Adipocyte (in vitro differentiated cells): ENCODE measurements around the gene MOK.

ENCODE experiments used
- DNase-seq: peaks from one replicate; pipeline ENCODE4 v3.0.0-alpha.2; 2015; ENCODE audit warnings: low read depth
- H3K27me3 ChIP-seq: replicated peaks from 2 replicates; pipeline ENCODE4 v1.7.0; 2013; ENCODE audit warnings: mild to moderate bottlenecking, low read length, moderate library complexity; ENCODE audit not compliant: control insufficient read depth, insufficient read depth
- H3K36me3 ChIP-seq: 2 replicates; pipeline ENCODE4 v1.7.0; 2013; ENCODE audit warnings: low read length, mild to moderate bottlenecking, moderate library complexity; ENCODE audit not compliant: control insufficient read depth, insufficient read depth, severe bottlenecking
- H3K4me1 ChIP-seq: 2 replicates; pipeline ENCODE4 v1.7.0; 2013; ENCODE audit warnings: mild to moderate bottlenecking, low read length, moderate library complexity; ENCODE audit not compliant: control insufficient read depth, insufficient read depth
- H3K4me3 ChIP-seq: 2 replicates; pipeline ENCODE4 v1.7.0; 2013; ENCODE audit warnings: mild to moderate bottlenecking, low read length, moderate library complexity
- H3K9ac ChIP-seq: 2 replicates; pipeline ENCODE4 v1.7.0; 2013; ENCODE audit warnings: mild to moderate bottlenecking, low read length, moderate library complexity
- H3K9me3 ChIP-seq: 2 replicates; pipeline ENCODE4 v1.7.0; 2013; ENCODE audit warnings: mild to moderate bottlenecking, low read length, moderate library complexity; ENCODE audit not compliant: control insufficient read depth

The MOK gene

DNA sequence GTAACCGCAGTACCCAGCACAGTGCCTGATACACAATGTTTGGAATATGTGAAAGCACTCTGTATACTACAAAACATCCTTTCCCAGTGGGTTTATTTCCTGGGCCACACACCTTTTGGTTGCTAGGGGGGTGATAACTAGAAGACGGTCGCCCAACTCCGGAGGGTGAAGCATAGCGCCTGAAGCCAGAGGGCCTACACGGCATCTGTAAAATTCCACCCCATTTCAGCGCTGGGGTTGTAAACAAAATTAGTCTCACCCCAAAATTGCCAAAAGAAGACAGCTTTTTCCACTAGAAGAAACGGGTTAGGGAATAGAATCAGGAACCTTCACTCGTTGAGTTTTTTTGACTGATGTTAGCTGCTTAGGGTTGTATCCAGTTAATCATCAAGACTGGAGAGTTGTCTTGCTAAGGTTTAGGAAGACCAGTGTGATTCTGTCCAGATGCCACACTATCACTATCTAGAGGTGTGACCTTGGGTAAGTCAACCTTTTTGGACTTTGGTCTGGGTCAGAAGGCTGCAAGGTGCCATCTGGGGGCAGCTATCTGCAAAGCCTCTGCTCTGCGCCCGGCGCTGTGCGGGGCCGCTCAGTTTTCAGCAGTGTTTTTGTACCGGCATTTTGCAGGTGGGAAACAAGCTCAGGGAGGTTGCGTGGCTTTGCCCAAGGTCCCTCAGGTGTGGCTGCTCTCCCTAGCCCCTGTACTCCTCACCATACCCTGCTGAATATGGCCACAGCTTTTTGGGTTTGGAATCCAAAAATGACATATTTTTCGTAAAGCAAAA is 15.9 kb upstream of the MOK start:
- Histone ChIP-seq H3K9me3 (no peaks in the 10 kb centered on the region), H3K36me3 (peaks cover 4% of the 10 kb centered on the region), H3K4me1 (peaks cover 31% of the 10 kb centered on the region), H3K9ac (peak overlapping the region; percentile 92), H3K27me3 (no peaks in the 10 kb centered on the region), H3K4me3 (peak overlapping the region; percentile 94)
- DNase-seq = no peak

DNA sequence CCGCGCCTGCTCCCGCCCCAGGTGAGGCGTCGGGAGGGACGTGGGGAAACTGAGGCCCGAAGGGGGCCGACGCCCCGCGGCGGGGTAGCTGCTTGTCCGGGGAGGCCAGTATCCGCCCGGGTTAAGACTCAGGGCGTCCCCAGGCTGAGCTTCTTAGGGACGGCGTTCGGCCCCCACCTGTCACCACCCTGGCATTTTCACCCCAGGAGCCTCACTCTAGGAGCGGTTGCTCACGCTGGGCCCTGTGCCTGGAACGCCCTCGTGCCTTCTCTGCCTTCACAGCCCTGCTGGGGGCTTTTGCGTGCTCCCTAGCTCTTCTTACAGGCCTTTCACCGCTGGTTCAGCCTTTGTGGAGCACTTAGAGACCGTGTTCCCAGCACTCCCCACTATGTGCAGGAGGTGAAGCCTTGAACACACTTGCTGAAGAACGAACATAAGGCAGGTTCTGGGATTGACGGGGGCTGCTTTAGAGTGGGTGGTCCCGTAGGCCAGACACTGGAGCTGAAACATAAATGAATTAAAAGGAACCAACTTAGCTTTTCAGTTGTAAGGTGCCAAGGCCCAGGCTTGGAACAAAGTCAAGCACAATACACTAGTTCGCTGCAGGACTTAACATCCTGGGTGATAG is 15.2 kb upstream of the MOK start:
- Histone ChIP-seq H3K4me3 (peak overlapping the region; percentile 94), H3K9ac (peak overlapping the region; percentile 92), H3K36me3 (no peaks in the 10 kb centered on the region), H3K4me1 (peaks cover 32% of the 10 kb centered on the region), H3K9me3 (no peaks in the 10 kb centered on the region), H3K27me3 (no peaks in the 10 kb centered on the region)
- peak; percentile 76 for DNase-seq

DNA sequence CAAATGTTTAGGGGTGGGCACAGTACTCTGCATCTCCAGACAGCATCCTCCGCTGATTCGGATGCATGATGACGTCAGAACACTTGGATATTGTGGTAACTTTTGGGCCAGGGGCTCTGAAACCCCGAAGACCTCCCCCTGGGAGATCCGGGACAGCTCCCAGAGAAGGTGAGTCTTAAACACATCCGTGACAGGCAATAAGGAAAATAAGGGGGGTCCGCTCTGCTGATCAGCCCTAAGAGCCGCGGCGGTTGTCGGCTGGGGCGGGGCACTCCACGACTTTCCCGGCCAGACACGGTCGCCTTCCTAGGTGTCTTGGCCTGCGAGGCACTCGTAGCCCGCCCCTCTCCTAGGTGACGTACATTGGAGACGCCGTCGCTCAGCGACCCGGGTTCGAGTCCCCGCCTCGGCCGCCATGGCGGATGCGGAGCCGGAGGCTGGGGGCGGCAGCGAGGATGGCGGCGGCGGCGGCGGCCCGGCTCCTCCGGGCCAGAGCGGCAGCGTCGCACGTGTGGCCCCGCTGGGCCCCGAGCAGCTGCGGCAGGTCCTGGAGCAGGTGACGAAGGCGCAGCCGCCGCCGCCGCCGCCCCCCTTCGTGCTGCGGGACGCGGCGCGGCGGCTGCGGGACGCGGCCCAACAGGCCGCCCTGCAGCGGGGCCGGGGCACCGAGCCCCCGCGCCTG is 14.5 kb upstream of the MOK start, which contains the start of gene ZNF839:
Gene ZNF839, plus strand, starts transcription at position 396 of the 682 bp plus-strand sequence. Its CDS starts 20 bp downstream, at position 416.
- peaks cover 35% of the 10 kb centered on the region for H3K4me1 ChIP-seq
- peak within 1 kb of the TSS; percentile 92 for H3K9ac ChIP-seq
- no peaks in the 10 kb centered on the region for H3K27me3 ChIP-seq
- no peaks in the 10 kb centered on the region for H3K9me3 ChIP-seq
- DNase-seq = peak; percentile 93
- H3K4me3 ChIP-seq = peak within 1 kb of the TSS; percentile 94
- no peaks in the 10 kb centered on the region for H3K36me3 ChIP-seq

DNA sequence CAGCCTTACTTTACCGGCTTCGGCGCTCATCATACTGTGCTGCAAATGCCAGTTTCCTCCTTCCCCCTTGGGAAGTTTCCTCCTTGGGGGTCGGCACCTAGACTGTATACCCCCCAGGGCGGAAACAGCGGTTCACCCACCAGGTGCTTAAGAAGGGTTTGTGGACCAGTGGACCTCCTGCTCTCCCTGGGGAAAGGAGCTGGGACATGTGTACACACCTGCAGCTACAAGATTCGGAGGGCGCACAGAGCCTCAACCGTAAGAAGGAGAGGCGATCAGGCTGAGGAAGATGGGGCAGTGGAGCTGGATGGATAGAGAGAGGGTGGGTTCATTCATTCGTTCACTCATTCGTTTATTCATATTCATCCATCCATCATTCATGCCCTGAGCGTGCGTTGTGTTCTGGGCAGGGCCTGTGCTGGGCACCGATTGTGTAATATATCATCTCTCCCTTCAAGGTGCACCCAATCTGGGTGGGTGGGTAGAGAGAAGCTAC is 13.9 kb upstream of the MOK start:
- no peak for DNase-seq
- Histone ChIP-seq H3K4me3 (peak overlapping the region; percentile 94), H3K9ac (peak overlapping the region; percentile 92), H3K27me3 (no peaks in the 10 kb centered on the region), H3K4me1 (peaks cover 37% of the 10 kb centered on the region), H3K9me3 (no peaks in the 10 kb centered on the region), H3K36me3 (no peaks in the 10 kb centered on the region)

DNA sequence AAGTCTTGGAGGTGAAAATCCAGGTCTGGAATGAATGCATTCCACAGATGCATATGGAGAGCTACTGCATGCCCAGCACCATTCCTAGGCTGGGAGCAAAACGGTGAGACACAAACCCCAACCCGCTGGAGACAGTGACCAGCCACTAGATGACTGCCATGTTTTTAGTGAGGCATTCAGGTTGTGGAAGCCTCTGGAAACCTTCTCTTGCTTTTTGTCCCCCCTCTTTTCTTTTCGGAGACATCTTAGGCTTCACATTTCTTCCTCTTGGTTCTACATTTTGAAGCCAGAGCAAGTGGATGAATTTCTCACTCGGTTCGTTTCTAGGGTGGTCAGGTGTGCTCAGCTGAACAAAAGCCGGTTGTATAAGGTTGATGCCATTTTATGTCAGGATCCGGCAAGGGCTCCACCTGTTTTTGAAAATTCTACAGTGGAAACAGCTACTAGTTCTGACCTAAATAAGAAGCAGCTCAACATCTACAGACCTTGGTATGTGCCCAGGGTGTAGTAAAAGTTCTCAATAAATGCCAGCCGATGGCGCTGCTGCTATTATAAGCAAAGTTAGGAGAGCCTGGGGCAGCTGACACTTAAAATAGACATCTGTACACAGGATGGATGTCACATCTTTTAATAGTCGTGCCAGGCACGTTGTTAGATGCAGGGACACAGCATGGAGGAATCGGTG is 12.7 kb upstream of the MOK start:
- Histone ChIP-seq H3K9me3 (no peaks in the 10 kb centered on the region), H3K27me3 (no peaks in the 10 kb centered on the region), H3K4me3 (peak overlapping the region; percentile 82), H3K4me1 (peaks cover 35% of the 10 kb centered on the region), H3K9ac (peak overlapping the region; percentile 75), H3K36me3 (no peaks in the 10 kb centered on the region)
- peak; percentile 39 for DNase-seq

DNA sequence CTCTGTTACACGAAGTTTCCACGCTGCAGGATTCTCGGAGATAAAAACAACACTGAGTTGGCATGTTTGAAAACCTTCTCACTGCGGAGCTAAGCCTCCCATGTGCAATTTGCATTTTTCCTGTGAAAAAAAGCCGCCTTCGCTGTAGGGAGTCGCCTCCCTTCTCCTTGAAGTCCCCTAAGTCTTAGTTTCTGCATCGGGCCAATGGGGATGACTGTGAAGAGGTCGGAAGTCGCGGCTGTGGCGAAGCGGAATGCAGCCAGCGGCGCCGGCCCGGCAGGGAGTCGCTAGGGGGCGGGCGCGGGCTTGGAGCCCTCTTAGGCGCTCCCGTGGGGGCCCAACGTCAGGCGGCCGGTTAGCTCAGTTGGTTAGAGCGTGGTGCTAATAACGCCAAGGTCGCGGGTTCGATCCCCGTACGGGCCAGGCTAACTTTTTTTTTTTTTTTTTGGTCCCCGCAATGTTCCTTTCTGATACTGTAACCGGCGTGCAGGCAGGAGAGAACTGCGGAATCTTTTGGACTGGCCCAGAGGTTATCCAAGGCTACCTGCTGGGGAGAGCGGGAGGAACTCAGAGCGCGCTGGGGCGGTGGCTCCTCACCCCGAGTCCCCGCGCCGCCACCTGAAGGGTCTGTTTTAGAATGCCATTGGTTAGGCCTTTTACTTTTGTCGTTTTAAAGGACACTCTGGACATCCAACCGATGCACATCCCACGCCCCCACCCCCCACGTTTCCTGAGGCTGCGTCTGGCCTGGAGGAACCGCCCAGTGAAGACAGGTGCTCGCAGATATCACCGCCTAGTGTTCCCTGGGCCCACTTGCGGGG is 12.0 kb upstream of the MOK start:
- H3K9me3 ChIP-seq = no peaks in the 10 kb centered on the region
- H3K9ac ChIP-seq = peak overlapping the region; percentile 83
- H3K36me3 ChIP-seq = no peaks in the 10 kb centered on the region
- peak; percentile 96 for DNase-seq
- H3K27me3 ChIP-seq = no peaks in the 10 kb centered on the region
- peak overlapping the region; percentile 82 for H3K4me3 ChIP-seq
- peaks cover 35% of the 10 kb centered on the region for H3K4me1 ChIP-seq

DNA sequence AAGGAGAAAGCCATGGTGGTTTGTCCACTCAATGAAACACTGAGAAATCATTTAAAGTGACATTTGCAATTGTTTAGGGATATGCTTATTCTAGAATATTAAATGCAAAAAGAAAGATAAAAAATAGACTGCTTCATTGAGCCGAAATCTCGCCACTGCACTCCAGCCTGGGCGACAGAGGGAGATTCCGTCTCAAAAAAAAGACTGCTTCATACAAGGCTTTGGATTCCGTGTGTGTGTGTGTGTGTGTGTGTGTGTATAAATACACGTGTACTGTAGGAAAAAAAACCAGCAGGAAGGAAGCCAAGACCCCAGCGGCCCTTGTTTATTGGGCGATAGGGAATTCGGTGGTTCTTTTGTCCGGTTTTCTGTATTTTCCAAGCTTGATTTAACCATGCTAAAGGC is 11.4 kb upstream of the MOK start:
- Histone ChIP-seq H3K4me3 (peak overlapping the region; percentile 82), H3K9ac (peak overlapping the region; percentile 83), H3K9me3 (no peaks in the 10 kb centered on the region), H3K27me3 (no peaks in the 10 kb centered on the region), H3K4me1 (peaks cover 35% of the 10 kb centered on the region), H3K36me3 (no peaks in the 10 kb centered on the region)
- DNase-seq = no peak

DNA sequence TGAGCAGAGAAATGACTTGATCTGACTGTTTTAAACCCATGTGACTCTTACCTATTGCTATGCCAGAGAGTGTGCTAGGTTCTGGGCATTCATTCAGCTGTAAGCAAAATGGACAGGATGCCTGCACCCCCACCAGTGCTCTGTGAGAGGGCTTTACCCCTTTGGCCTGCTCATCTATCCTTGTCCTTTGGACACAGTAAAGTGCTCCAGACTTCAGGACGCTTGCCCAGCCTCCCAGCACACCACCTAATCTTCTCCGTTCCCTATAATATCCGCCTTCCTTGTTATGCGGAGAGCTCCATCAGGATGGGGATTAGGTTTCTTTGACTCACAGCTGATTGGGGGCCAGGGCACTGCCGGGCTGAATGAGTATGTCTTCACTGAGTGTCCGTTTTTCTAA is 10.2 kb upstream of the MOK start:
- Histone ChIP-seq H3K9ac (no peak overlapping the region), H3K36me3 (no peaks in the 10 kb centered on the region), H3K27me3 (no peaks in the 10 kb centered on the region), H3K4me3 (no peak overlapping the region), H3K4me1 (peaks cover 31% of the 10 kb centered on the region), H3K9me3 (no peaks in the 10 kb centered on the region)
- DNase-seq = no peak

DNA sequence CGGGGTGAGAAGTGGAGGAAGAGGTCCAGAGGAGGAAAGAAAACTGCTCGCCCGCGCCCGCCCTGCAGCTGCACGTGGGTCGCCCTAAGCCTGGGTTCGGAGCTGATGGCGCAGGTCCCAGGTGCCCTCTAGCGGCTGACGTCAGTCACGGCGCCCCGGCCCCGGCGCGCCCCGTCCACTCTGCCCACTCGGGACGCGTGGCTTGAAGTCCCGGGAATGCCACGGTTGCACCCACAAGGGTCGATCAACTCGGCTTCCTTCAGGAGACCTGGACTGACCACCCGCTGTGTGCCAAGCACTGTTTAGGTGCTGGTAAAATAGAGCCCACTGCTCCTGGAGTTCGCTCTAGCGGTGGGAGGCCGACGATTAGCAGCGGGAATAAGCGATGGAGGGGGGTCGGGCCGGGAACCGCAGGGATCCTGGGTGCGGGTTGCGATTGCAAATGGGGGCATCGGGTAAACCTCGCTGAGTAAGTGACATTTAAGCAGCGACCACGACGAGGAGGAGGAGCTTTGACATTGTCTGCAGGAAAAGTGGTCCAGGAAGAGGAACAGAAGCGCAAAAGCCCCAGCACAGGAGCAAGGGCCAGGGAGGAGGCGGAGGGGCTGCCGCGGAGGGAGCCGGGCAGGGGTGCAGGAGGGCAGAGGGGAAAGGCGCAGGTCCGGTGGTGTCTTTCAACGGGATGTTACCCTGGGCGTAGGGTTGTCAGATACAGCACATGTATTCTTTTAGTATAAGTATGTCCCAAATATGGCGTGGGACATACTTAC is 9.5 kb upstream of the MOK start:
- H3K9me3 ChIP-seq = no peaks in the 10 kb centered on the region
- peak; percentile 94 for DNase-seq
- no peaks in the 10 kb centered on the region for H3K36me3 ChIP-seq
- H3K4me1 ChIP-seq = peaks cover 31% of the 10 kb centered on the region
- peak overlapping the region; percentile 79 for H3K4me3 ChIP-seq
- H3K9ac ChIP-seq = peak overlapping the region; percentile 80
- no peaks in the 10 kb centered on the region for H3K27me3 ChIP-seq

DNA sequence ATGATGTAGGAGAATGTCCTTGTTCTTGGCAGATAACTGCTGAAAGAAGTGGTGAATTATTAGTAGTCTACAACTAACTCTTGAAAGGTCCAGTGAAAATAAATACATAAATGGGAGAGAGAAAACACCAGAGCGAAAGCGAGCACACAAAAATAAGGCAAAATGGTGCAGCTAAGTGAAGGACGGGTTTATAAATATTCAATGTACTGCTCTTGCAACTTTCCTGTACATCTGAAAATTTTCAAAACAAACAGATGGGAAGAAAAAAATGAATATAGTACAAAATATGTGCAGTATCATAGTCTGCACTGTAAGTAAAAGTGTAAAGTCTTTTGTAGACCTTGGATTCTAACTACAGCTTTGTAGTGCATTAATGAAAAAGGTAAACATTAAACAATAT is 1.3 kb downstream of the MOK start:
- Histone ChIP-seq H3K9me3 (no peaks in the 10 kb centered on the region), H3K36me3 (no peaks in the 10 kb centered on the region), H3K4me1 (peaks cover 8% of the 10 kb centered on the region), H3K4me3 (peak overlapping the region; percentile 90), H3K27me3 (no peaks in the 10 kb centered on the region), H3K9ac (peak overlapping the region; percentile 88)
- DNase-seq = no peak
